Measurements from ENCODE around the gene TVP23C. TPM values are rescaled to one million over a fixed set of nuclear protein-coding genes. Genes with fewer than 3 reads are reported as not detected.

TVP23C gene
- total and polyA plus RNA-seq, 9 of the 15 experiments (the other 6 are each of a cell fraction or from before 2014, with no cell fraction given), result 5.7 to 16.8 (median 8.2) TPM

DNA sequence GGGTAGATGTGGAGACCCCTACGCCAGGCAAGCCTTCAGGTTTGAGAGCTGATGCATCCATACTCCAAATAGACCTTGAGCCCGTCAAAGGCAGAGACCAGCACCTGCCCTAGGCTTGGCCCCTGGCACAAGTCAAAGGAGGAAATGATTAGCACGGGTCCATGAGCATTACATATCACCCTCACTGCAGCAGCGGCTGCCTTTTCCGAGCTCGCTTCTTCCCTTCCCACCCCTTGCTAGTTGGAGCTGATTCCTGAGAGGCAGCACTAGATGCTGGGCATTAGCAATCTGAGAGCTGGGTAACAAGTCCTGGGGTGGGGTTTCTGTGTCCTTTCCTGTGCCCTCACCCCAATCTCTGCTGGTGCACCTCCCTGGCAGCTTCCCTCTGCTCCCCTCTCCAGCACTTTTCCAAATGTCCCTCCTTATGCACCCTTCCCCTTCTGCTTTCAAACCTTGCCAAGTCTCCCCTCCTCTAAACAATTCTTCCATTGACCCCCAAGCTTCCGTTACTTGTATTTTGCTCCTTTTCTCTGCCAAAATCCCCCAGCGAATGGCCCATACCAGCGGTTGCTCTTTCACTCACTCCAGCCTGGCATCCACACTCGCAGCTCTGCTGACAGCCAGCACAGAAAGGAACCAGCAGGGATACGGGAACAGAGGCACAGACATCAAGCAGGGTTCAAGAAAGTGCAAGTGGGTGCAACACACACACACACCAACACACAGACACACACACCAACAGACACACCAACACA is 98.9 kb downstream of the TVP23C start (continued):
- TF ChIP-seq, protein P1, sequence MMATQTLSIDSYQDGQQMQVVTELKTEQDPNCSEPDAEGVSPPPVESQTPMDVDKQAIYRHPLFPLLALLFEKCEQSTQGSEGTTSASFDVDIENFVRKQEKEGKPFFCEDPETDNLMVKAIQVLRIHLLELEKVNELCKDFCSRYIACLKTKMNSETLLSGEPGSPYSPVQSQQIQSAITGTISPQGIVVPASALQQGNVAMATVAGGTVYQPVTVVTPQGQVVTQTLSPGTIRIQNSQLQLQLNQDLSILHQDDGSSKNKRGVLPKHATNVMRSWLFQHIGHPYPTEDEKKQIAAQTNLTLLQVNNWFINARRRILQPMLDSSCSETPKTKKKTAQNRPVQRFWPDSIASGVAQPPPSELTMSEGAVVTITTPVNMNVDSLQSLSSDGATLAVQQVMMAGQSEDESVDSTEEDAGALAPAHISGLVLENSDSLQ (IDR thresholded peaks at IDR 0.05), result no peak
- TF ChIP-seq PHB2 (IDR thresholded peaks at IDR 0.05; ENCODE audit: low read depth), result no peak
- TF ChIP-seq, protein P2, sequence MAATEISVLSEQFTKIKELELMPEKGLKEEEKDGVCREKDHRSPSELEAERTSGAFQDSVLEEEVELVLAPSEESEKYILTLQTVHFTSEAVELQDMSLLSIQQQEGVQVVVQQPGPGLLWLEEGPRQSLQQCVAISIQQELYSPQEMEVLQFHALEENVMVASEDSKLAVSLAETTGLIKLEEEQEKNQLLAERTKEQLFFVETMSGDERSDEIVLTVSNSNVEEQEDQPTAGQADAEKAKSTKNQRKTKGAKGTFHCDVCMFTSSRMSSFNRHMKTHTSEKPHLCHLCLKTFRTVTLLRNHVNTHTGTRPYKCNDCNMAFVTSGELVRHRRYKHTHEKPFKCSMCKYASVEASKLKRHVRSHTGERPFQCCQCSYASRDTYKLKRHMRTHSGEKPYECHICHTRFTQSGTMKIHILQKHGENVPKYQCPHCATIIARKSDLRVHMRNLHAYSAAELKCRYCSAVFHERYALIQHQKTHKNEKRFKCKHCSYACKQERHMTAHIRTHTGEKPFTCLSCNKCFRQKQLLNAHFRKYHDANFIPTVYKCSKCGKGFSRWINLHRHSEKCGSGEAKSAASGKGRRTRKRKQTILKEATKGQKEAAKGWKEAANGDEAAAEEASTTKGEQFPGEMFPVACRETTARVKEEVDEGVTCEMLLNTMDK (IDR thresholded peaks at IDR 0.05; ENCODE audit: borderline replicate concordance, insufficient read depth, low read depth, low read length, poor library complexity, severe bottlenecking), result no peak

DNA sequence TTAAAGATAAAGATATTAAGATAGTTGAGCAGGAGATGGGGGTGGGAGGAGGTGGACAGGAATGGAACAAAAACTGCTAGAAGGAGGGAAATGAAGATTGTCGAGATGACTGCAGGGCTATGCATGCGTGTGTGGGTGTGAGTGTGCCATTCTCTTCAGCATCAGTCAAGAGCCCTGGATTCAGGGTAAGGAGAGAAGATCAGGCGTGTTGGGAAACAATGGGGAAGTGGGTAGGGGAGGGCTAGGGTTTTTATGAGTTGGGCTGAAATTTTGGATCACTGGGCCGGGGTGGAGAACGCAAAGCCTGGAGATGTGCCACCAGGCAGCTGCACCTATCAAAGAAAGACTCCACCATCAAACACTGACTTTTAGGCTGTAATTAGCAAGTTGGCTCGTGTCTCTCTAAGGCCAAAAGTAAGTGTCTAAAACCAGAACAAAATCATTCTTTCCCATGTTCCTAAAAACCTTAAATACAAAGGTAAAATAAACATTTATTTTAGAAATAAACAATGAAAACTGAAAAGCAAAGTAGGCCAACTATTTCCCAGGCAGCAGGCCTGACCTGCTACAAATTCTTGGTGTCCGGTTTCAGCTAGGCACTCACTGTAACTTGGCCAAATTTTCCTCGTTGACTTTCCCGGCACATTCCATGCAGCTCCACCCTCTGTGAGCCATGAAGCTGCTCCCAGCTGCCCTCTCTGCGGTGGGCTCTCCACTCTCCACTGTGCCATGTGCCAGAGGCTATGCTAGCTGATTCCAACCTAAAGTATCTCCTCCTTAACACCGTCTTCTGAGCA is 100.1 kb downstream of the TVP23C start:
- Histone ChIP-seq H3K4me2 (ENCODE audit: insufficient read depth, low read length) (no peak overlapping the region), H3K36me3 (ENCODE audit: control insufficient read depth, insufficient read depth, low read length) (no peaks in the 10 kb centered on the region), H3K4me3 (no peak overlapping the region), H3K9me3 (replicated peaks; ENCODE audit: control insufficient read depth, insufficient read depth, low read depth, low read length) (no peaks in the 10 kb centered on the region), H3K27ac (ENCODE audit: extremely low read depth, low read depth, low read length) (no peak overlapping the region), H3K9ac (ENCODE audit: insufficient read depth in 1 of 2, low read depth in 2 of 2, low read length in 2 of 2) (no peak overlapping the region), H2AFZ (ENCODE audit: low read depth, low read length) (no peak overlapping the region), H3K4me1 (replicated peaks in 1 of 2; ENCODE audit: control insufficient read depth in 2 of 2, insufficient read depth in 2 of 2, low read length in 2 of 2) (no peaks in the 10 kb centered on the region; a peak in 1 of 5 replicates), H3K9me1 (ENCODE audit: control insufficient read depth, insufficient read depth, low read length) (no peaks in the 10 kb centered on the region), H3K27me3 (ENCODE audit: control insufficient read depth in 2 of 2, insufficient read depth in 2 of 2, low read length in 2 of 2) (no peaks in the 10 kb centered on the region), H4K20me1 (replicated peaks; ENCODE audit: control insufficient read depth, insufficient read depth, low read length) (no peaks in the 10 kb centered on the region), H3K79me2 (ENCODE audit: control insufficient read depth, insufficient read depth, low read length) (no peaks in the 10 kb centered on the region)
- no peak for ATAC-seq
- FAIRE-seq, result no peak
- CTCF ChIA-PET (ENCODE audit: low intra/inter-chr PET ratio), result no interaction called here
- DNase-seq (ENCODE audit: extremely low read depth in 1 of 4, low spot score in 3 of 4), result no peak
- no peak for TF ChIP-seq EWSR1 (IDR thresholded peaks at IDR 0.05; ENCODE audit: borderline replicate concordance, low read depth, partially characterized antibody)
- no peak for TF ChIP-seq SRSF7 (optimal IDR thresholded peaks at IDR 0.05; ENCODE audit: low read depth, low read length)
- no peak for TF ChIP-seq HMG20A (CRISPR knock-in tag; conservative IDR thresholded peaks at IDR 0.05)
- TF ChIP-seq RBFOX2 (IDR thresholded peaks at IDR 0.05; ENCODE audit: low read depth, low read length), result no peak
- TF ChIP-seq RFX7 (CRISPR knock-in tag; IDR thresholded peaks at IDR 0.05), result no peak
- no TSS peak for BruUV-seq (replicated peaks)
- 66% methylated on average over 9 of the region's 11 CpGs for WGBS (ENCODE audit: insufficient coverage, low coverage, missing lambda C conversion rate)
- in situ Hi-C loops (cut with MboI), result no loop called here
- intact Hi-C loops (cut with micrococcal nuclease), result no loop called here
- POLR2A ChIA-PET, result interaction anchor here (0.8 kb wide), 1 partner anchor 12 kb away, joined by 3 read pairs; no protein-coding TSS in a partner anchor

Measured in K562 (cell line).